ENCODE results near the gene PPOX.

PPOX gene

GRCh38 chr1:161218301-161219077, 52.3 kb downstream of the PPOX start:
- no peak overlapping the region for H3K27ac ChIP-seq
- DNase-seq (ENCODE audit: low read depth, low spot score), result no peak

- DNase-seq (ENCODE audit: low read depth, low spot score), result no peak
- no peak overlapping the region for H3K27ac ChIP-seq
Observed at GRCh38 chr1:161219078-161219892, 53.1 kb downstream of the PPOX start.

DNA sequence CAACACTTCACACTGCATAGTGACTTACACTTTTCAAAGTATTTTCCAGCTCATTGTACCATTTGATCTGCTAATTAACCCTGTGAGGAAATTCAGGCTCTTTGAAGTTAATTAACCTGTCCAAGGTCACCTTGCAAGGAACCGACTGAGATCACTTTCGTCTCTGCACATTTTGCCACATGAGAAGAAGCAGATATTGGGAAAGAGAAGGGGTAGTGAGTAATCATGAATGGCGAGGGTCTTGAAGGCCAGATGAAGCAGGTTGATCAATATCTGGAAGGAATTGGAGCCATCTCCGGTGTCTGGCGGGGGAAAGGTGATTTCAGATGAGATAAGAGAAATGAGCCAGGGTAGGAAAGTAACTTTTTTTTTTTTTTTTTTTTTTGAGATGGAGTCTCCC, 53.8 kb downstream of the PPOX start:
- DNase-seq (ENCODE audit: low read depth, low spot score), result no peak
- no peak overlapping the region for H3K27ac ChIP-seq
